HepG2 (cell line): ENCODE measurements around the gene FETUB. TPM values are rescaled to one million over a fixed set of nuclear protein-coding genes. Genes with fewer than 3 reads are reported as not detected.
A peak's percentile ranks its signal among the peaks of the same experiment; 100 is the strongest.

Experiments
- ARHGAP35 ChIP-seq: sonication (generic); formaldehyde crosslinking; IDR thresholded peaks from 2 replicates; pipeline ENCODE4 v1.9.0; 2022; ENCODE audit warnings: mild to moderate bottlenecking, inconsistent platforms, moderate library complexity, missing genetic modification reagents, borderline replicate concordance
- NCOR1 ChIP-seq: fragments of 200-600 bp; sonication (generic); IDR thresholded peaks from 2 replicates; pipeline ENCODE4 v1.7.0; 2017; ENCODE audit warnings: antibody characterized with exemption, low read length, borderline replicate concordance
- PAX8 ChIP-seq: sonication (generic); formaldehyde crosslinking; IDR thresholded peaks from 2 replicates; pipeline ENCODE4 v1.8.0; 2022; ENCODE audit warnings: mild to moderate bottlenecking, missing genetic modification reagents, borderline replicate concordance
- SMC3 ChIP-seq: IDR thresholded peaks from 2 replicates; pipeline ENCODE4 v1.6.1; 2011; ENCODE audit warnings: low read length, improper control_type of control experiment
- TBP ChIP-seq: sonication (generic); formaldehyde crosslinking; IDR thresholded peaks from 2 replicates; pipeline ENCODE4 v1.5.0; 2020; ENCODE audit warnings: missing genetic modification reagents
- TCF7L2 ChIP-seq: IDR thresholded peaks from 2 replicates; pipeline ENCODE4 v1.6.1; 2011; ENCODE audit warnings: mild to moderate bottlenecking, low read depth, low read length, moderate library complexity
- ZBTB7B ChIP-seq: sonication (generic); formaldehyde crosslinking; IDR thresholded peaks from 2 replicates; pipeline ENCODE4 v1.4.0; 2020; ENCODE audit warnings: missing genetic modification reagents
- ZNF20 ChIP-seq: sonication (generic); formaldehyde crosslinking; IDR thresholded peaks from 2 replicates; pipeline ENCODE4 v1.4.0; 2020; ENCODE audit warnings: mild to moderate bottlenecking, moderate library complexity, missing genetic modification reagents
- ZNF317 ChIP-seq: sonication (generic); formaldehyde crosslinking; IDR thresholded peaks from 2 replicates; pipeline ENCODE4 v1.5.0; 2020; ENCODE audit warnings: mild to moderate bottlenecking, missing genetic modification reagents
- ZNF577 ChIP-seq: sonication (generic); formaldehyde crosslinking; IDR thresholded peaks from 2 replicates; pipeline ENCODE4 v1.4.0; 2020; ENCODE audit warnings: mild to moderate bottlenecking, low read depth, missing genetic modification reagents, borderline replicate concordance
- ZNF619 ChIP-seq: sonication (generic); formaldehyde crosslinking; IDR thresholded peaks from 2 replicates; pipeline ENCODE4 v1.4.0; 2020; ENCODE audit warnings: mild to moderate bottlenecking, missing genetic modification reagents
- ZNF839 ChIP-seq: sonication (generic); formaldehyde crosslinking; IDR thresholded peaks from 2 replicates; pipeline ENCODE4 v1.4.0; 2020; ENCODE audit warnings: missing genetic modification reagents, mild to moderate bottlenecking, borderline replicate concordance
- ZNF878 ChIP-seq: sonication (generic); formaldehyde crosslinking; IDR thresholded peaks from 2 replicates; pipeline ENCODE4 v1.8.1; 2023; ENCODE audit warnings: mild to moderate bottlenecking, missing genetic modification reagents, moderate library complexity
- ZSCAN21 ChIP-seq: sonication (generic); formaldehyde crosslinking; IDR thresholded peaks from 2 replicates; pipeline ENCODE4 v1.8.0; 2022; ENCODE audit warnings: mild to moderate bottlenecking, missing genetic modification reagents, moderate library complexity, borderline replicate concordance
- polyA plus RNA-seq, 8 experiments: library from polyadenylated mRNA; depleted of rRNA in 3 of 8; stranded (reverse) in 7 of 8; unstranded in 1 of 8; fragments of >200 nt; fragmentation: Illumina TruSeq in 4 of 8; extraction: Trizol in 4 of 8; gene quantifications; 2 replicates each; pipeline versions ENCODE4 v1.2.1 to v1.2.3, GENCODE V29; 2011 to 2016; ENCODE audit warnings: low read depth in 4 of 8, missing spikeins in 1 of 8, mixed read lengths in 1 of 8; ENCODE audit not compliant: insufficient read depth in 1 of 8
- total RNA-seq, 5 experiments: library from RNA; depleted of rRNA; stranded (reverse); fragments of >200 nt; fragmentation: Illumina TruSeq; extraction: Trizol; gene quantifications; 2 replicates each; pipeline ENCODE4 v1.2.3, GENCODE V29; 2016; ENCODE audit warnings: low read depth in 1 of 5
- TF ChIP-seq, protein P1 (sequence below): IDR thresholded peaks from 2 replicates; pipeline ENCODE4 v1.6.1; 2016; ENCODE audit warnings: low read depth, missing genetic modification reagents, missing compliant biosample characterization
- TF ChIP-seq, protein P2 (sequence below): sonication (generic); formaldehyde crosslinking; IDR thresholded peaks from 2 replicates; pipeline ENCODE4 v1.8.1; 2023; ENCODE audit warnings: mild to moderate bottlenecking, missing genetic modification reagents, borderline replicate concordance
- TF ChIP-seq, protein P3 (sequence below): sonication (generic); formaldehyde crosslinking; IDR thresholded peaks from 2 replicates; pipeline ENCODE4 v1.5.1; 2020; ENCODE audit warnings: missing genetic modification reagents, mild to moderate bottlenecking, borderline replicate concordance
- TF ChIP-seq, protein P4 (sequence below): fragments of 450-650 bp; IDR thresholded peaks from 2 replicates; pipeline ENCODE4 v1.6.1; 2017
- TF ChIP-seq, protein P5 (sequence below): IDR thresholded peaks from 2 replicates; pipeline ENCODE4 v1.6.1; 2016; ENCODE audit warnings: low read depth
- TF ChIP-seq, protein P6 (sequence below): sonication (generic); formaldehyde crosslinking; IDR thresholded peaks from 2 replicates; pipeline ENCODE4 v1.4.0; 2020; ENCODE audit warnings: missing genetic modification reagents

The FETUB gene
- total and polyA plus RNA-seq, 2 of the 13 experiments (the other 11 are each of a cell fraction or from before 2014, with no cell fraction given), result 2.1 to 4.4 TPM

DNA sequence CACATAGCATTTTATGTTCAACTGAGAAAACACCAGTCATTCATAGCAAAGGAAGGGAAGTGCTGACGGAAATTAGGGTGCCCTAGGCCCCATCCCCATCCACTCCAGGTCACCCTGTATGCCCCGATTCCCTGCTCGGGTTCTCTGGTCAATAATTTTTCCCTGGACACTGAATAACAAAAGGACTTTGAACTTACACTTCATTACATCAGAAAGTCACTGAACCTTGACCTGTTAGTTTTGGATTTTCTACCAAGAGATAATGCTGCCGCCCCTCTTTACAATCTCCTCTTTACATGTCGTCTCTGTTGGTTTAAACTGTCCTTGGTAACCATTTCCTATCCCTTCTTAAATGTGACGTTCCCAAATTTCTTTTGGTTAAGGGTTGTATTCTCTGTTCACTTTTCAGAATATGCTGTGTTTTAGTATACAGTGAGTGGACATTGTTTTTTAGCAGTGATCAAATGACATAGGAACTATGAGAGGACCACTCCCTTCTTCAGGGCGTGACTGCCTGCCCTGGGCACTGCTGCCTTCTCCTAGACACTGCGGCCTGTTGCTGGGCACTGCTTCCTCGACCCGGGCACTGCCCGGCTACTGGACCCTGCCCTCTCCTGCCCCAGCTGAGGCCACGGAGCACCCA, 40.9 kb upstream of the FETUB start (continued):
- TF ChIP-seq, protein P1, sequence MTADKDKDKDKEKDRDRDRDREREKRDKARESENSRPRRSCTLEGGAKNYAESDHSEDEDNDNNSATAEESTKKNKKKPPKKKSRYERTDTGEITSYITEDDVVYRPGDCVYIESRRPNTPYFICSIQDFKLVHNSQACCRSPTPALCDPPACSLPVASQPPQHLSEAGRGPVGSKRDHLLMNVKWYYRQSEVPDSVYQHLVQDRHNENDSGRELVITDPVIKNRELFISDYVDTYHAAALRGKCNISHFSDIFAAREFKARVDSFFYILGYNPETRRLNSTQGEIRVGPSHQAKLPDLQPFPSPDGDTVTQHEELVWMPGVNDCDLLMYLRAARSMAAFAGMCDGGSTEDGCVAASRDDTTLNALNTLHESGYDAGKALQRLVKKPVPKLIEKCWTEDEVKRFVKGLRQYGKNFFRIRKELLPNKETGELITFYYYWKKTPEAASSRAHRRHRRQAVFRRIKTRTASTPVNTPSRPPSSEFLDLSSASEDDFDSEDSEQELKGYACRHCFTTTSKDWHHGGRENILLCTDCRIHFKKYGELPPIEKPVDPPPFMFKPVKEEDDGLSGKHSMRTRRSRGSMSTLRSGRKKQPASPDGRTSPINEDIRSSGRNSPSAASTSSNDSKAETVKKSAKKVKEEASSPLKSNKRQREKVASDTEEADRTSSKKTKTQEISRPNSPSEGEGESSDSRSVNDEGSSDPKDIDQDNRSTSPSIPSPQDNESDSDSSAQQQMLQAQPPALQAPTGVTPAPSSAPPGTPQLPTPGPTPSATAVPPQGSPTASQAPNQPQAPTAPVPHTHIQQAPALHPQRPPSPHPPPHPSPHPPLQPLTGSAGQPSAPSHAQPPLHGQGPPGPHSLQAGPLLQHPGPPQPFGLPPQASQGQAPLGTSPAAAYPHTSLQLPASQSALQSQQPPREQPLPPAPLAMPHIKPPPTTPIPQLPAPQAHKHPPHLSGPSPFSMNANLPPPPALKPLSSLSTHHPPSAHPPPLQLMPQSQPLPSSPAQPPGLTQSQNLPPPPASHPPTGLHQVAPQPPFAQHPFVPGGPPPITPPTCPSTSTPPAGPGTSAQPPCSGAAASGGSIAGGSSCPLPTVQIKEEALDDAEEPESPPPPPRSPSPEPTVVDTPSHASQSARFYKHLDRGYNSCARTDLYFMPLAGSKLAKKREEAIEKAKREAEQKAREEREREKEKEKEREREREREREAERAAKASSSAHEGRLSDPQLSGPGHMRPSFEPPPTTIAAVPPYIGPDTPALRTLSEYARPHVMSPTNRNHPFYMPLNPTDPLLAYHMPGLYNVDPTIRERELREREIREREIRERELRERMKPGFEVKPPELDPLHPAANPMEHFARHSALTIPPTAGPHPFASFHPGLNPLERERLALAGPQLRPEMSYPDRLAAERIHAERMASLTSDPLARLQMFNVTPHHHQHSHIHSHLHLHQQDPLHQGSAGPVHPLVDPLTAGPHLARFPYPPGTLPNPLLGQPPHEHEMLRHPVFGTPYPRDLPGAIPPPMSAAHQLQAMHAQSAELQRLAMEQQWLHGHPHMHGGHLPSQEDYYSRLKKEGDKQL (CRISPR knock-in tag), result no peak; the same call in none of the 2 replicates
- TF ChIP-seq ZSCAN21 (CRISPR knock-in tag), result no peak
- TF ChIP-seq, protein P2, sequence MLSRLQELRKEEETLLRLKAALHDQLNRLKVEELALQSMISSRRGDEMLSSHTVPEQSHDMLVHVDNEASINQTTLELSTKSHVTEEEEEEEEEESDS (CRISPR knock-in tag), result no peak
- TF ChIP-seq, protein P3, sequence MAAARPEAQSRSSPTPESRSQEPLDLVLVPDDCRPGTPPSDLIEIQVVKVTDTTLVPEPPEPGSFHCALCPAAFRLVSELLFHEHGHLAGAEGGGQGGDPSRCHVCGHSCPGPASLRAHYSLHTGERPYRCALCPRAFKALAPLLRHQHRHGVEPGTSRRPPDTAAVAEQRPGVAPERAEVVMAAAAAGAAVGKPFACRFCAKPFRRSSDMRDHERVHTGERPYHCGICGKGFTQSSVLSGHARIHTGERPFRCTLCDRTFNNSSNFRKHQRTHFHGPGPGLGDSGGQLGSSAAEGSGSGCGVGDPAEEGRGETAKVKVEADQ (CRISPR knock-in tag), result no peak; the same call in 1 of the 2 replicates
- TF ChIP-seq TBP, result no peak
- no peak for TF ChIP-seq ZNF20 (CRISPR knock-in tag)
- TF ChIP-seq, protein P4, sequence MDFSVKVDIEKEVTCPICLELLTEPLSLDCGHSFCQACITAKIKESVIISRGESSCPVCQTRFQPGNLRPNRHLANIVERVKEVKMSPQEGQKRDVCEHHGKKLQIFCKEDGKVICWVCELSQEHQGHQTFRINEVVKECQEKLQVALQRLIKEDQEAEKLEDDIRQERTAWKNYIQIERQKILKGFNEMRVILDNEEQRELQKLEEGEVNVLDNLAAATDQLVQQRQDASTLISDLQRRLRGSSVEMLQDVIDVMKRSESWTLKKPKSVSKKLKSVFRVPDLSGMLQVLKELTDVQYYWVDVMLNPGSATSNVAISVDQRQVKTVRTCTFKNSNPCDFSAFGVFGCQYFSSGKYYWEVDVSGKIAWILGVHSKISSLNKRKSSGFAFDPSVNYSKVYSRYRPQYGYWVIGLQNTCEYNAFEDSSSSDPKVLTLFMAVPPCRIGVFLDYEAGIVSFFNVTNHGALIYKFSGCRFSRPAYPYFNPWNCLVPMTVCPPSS, result no peak
- no peak for TF ChIP-seq ZNF619 (CRISPR knock-in tag)
- peak; percentile 63; the same call in 1 of the 2 replicates for TF ChIP-seq ZBTB7B (CRISPR knock-in tag)
- no peak for TF ChIP-seq ZNF577 (CRISPR knock-in tag)
- no peak for TF ChIP-seq ZNF317 (CRISPR knock-in tag)
- no peak for TF ChIP-seq ARHGAP35 (CRISPR knock-in tag)
- no peak for TF ChIP-seq ZNF839 (CRISPR knock-in tag)
- TF ChIP-seq NCOR1, result peak; percentile 98
- TF ChIP-seq ZNF878, result no peak; the same call in none of the 2 replicates
- TF ChIP-seq, protein P5, sequence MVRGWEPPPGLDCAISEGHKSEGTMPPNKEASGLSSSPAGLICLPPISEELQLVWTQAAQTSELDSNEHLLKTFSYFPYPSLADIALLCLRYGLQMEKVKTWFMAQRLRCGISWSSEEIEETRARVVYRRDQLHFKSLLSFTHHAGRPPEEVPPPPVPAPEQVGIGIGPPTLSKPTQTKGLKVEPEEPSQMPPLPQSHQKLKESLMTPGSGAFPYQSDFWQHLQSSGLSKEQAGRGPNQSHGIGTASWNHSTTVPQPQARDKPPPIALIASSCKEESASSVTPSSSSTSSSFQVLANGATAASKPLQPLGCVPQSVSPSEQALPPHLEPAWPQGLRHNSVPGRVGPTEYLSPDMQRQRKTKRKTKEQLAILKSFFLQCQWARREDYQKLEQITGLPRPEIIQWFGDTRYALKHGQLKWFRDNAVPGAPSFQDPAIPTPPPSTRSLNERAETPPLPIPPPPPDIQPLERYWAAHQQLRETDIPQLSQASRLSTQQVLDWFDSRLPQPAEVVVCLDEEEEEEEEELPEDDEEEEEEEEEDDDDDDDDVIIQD (CRISPR knock-in tag), result no peak
- no peak for TF ChIP-seq SMC3
- TF ChIP-seq, protein P6, sequence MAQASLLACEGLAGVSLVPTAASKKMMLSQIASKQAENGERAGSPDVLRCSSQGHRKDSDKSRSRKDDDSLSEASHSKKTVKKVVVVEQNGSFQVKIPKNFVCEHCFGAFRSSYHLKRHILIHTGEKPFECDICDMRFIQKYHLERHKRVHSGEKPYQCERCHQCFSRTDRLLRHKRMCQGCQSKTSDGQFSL (CRISPR knock-in tag), result no peak
- 0 out of 2 replicates have a peak, but pooled peaks have one; percentile 22 for TF ChIP-seq PAX8 (CRISPR knock-in tag)
- no peak for TF ChIP-seq TCF7L2
